GM18907 (cell line): Measurements from ENCODE around the gene CAPN10.

ENCODE experiments used
- ATAC-seq: cut with Tn5 transposase; IDR thresholded peaks from one replicate; pipeline ENCODE4 v1.9.1; 2021; ENCODE audit warnings: mild to moderate bottlenecking, moderate library complexity; ENCODE audit not compliant: unreplicated experiment

Gene CAPN10

GRCh38 chr2:240588006-240588655, 1.6 kb downstream of the CAPN10 start:
- ATAC-seq = no peak

- no peak for ATAC-seq
These were observed 2.1 kb downstream of the CAPN10 start for GRCh38 chr2:240588669-240589068.

- no peak for ATAC-seq
These were observed 2.8 kb downstream of the CAPN10 start for GRCh38 chr2:240589375-240589774.

DNA sequence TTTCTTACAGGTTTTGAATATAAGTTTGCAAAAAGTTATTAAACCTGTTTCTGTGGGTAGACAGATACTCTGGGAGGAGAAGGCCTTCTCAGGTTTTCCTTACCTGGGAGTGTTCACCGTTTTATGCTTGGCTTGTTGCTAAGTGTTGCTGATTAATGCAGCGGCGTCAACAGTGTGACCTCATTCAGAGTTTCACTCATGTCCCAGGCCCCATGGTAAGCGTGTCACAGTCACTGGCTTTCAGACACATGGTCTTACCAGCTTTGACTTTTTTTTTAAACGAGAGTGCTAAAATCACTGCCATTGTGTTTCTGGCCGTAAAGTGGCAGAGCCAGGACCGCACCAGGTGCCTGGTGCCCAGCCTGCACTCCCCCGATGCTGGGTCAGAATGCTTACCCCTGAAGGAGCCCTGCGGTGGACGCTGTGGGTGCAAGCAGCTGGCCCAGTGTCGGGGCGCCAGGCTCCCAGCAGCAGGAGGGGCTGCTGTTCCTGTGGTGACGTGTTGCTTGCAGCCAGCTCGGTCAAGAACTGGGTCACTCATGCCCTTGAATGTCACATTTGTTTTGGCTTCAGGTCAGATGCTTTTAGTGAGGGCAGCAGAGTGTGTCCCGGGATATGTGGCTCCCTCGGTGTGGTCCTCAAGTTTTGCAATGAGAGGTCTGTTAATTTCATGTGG, 3.5 kb downstream of the CAPN10 start:
- ATAC-seq = no peak

GRCh38 chr2:240590681-240591111, 4.2 kb downstream of the CAPN10 start:
- no peak for ATAC-seq

GRCh38 chr2:240591226-240591625, 4.7 kb downstream of the CAPN10 start:
- no peak for ATAC-seq

- ATAC-seq = no peak
These were observed 5.2 kb downstream of the CAPN10 start for GRCh38 chr2:240591784-240592183.

GRCh38 chr2:240593026-240593702, 6.6 kb downstream of the CAPN10 start:
- ATAC-seq = no peak

DNA sequence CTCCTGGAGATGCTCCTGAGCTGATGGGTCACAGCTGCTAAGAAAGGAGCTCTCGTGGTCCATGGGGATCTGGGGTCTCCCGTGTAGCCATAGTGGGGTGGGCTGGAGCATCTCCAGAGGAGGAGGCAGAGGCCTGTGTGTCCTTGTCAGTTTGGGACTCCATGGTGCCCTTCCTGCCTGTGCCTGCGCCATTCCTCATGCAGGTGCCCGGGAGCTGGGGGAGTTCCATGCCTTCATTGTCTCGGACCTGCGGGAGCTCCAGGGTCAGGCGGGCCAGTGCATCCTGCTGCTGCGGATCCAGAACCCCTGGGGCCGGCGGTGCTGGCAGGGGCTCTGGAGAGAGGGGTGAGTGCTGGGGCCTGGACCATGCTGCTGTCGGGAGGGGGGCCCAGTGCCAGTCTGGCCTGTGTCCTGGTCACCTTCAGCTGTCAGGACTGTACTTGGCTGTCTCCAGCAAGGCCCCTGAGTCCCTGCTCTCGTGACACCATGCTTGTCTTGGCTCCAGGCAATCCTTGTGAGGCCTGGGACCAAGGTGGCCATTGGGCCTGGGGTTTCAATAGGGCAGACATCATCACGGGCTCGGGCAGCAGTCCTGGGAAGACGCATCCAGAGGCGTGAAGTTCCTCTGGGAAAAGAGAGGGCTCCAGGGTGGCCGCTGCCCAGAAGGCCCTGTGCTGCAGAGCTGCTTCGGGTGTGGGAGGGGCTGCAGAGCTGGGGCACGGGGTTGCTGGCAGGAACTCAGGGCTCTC, 7.3 kb downstream of the CAPN10 start:
- no peak for ATAC-seq

GRCh38 chr2:240594511-240595380, 8.2 kb downstream of the CAPN10 start:
- no peak for ATAC-seq

GRCh38 chr2:240595381-240596079, 9.0 kb downstream of the CAPN10 start:
- ATAC-seq = no peak

GRCh38 chr2:240596080-240596460, 9.5 kb downstream of the CAPN10 start:
- ATAC-seq = no peak

- ATAC-seq = no peak
These were observed 10.0 kb downstream of the CAPN10 start for GRCh38 chr2:240596491-240596931.

- no peak for ATAC-seq
These were observed 10.5 kb downstream of the CAPN10 start for GRCh38 chr2:240597054-240597418.

GRCh38 chr2:240597419-240598181, 11.1 kb downstream of the CAPN10 start:
- ATAC-seq = no peak

GRCh38 chr2:240598311-240598911, 11.9 kb downstream of the CAPN10 start:
- no peak for ATAC-seq

GRCh38 chr2:240599141-240599583, 12.6 kb downstream of the CAPN10 start:
- ATAC-seq = no peak

GRCh38 chr2:240600451-240600961, 14.0 kb downstream of the CAPN10 start:
- ATAC-seq = no peak
